Right cardiac atrium (tissue), 5 donors: ENCODE data around the gene MAP3K2. TPM values are rescaled to one million over a fixed set of nuclear protein-coding genes. Genes with fewer than 3 reads are reported as not detected.

ENCODE experiments used
- microRNA-seq, 2 donors: library from miRNA; unstranded; fragments of <30 nt; microRNA quantifications; one replicate each; pipeline ENCODE4 v1.2.0, GENCODE V29; 2020 to 2021
- polyA plus RNA-seq: library from polyadenylated mRNA; stranded (reverse); fragments of 200-250 nt; gene quantifications from one replicate; pipeline ENCODE4 v1.2.3, GENCODE V29; 2013
- total RNA-seq, 4 donors: library from RNA; stranded (reverse); fragmentation: NEBNext Ultra II Directional; extraction: Animal tissue kit (Norgen Biotek cat#: 25700); gene quantifications; one replicate each; pipeline ENCODE4 v1.2.1, GENCODE V29; 2021
- donor health status: healthy with polysubstance abuse.
- donor health status: DM: no; HTN: yes; CAD: no.
- donor health status: DM: no; HTN: no; CAD: no.
- donor health status: DM: no; HTN: yes; CAD: no; lungs with severe emphysema.
- donor health status: DM: yes; HTN: yes; CAD: no.

Gene MAP3K2
- total and polyA plus RNA-seq, 5 donors = 4.3 to 34.3 (median 30.7) TPM

Small RNA genes lying within 50 kb of the gene (microRNA-seq; reads per million reads assigned to microRNA genes)
- gene MIR4783 = 0 reads per million in 2 donors

Other genes starting within 250 kb of the MAP3K2 start
- gene CYP27C1, start 167.7 kb downstream of the MAP3K2 start, total RNA-seq = under 1 TPM; 0.18 to 0.29 (median 0.24) TPM
- 0.20 TPM for gene CYP27C1, start 167.7 kb downstream of the MAP3K2 start, polyA plus RNA-seq
- 10 to 100 TPM; 23.2 to 25.8 (median 24.6) TPM for gene ERCC3, start 93.8 kb downstream of the MAP3K2 start, total RNA-seq
- gene ERCC3, start 93.8 kb downstream of the MAP3K2 start, polyA plus RNA-seq = 17.3 TPM
- gene PROC, start 30.5 kb upstream of the MAP3K2 start, total RNA-seq = not detected
- gene PROC, start 30.5 kb upstream of the MAP3K2 start, polyA plus RNA-seq = 0.18 TPM
- 10 to 100 TPM; 51.5 to 57.6 (median 53.4) TPM for gene IWS1, start 138.5 kb upstream of the MAP3K2 start, total RNA-seq
- 64.4 TPM for gene IWS1, start 138.5 kb upstream of the MAP3K2 start, polyA plus RNA-seq
- gene MYO7B, start 147.7 kb upstream of the MAP3K2 start, total RNA-seq = under 1 TPM; 0.29 to 0.56 (median 0.38) TPM
- 0.81 TPM for gene MYO7B, start 147.7 kb upstream of the MAP3K2 start, polyA plus RNA-seq